PFSK-1 (cell line): ENCODE measurements around the gene ARHGAP44.

Source experiments
- FOXP2 ChIP-seq: optimal IDR thresholded peaks from 2 replicates; pipeline ENCODE3; 2011; ENCODE audit warnings: borderline replicate concordance, control low read depth, inconsistent platforms; ENCODE audit not compliant: insufficient read depth; ENCODE audit errors: extremely low read length, extremely low read depth
- POLR2AphosphoS5 ChIP-seq: IDR thresholded peaks from 2 replicates; pipeline ENCODE4 v1.6.1; 2012; ENCODE audit warnings: low read depth, mild to moderate bottlenecking, control low read depth, low read length, moderate library complexity
- SIN3A ChIP-seq: IDR thresholded peaks from 2 replicates; pipeline ENCODE4 v1.6.1; 2012; ENCODE audit warnings: mild to moderate bottlenecking, low read length, moderate library complexity, borderline replicate concordance; ENCODE audit not compliant: insufficient read depth
- TAF1 ChIP-seq: IDR thresholded peaks from 2 replicates; pipeline ENCODE4 v1.6.1; 2012; ENCODE audit warnings: low read length, control low read depth, borderline replicate concordance; ENCODE audit not compliant: insufficient read depth
- TF ChIP-seq, protein P1 (sequence below), 2 experiments: IDR thresholded peaks; 2 replicates each; pipeline versions ENCODE4 v1.6.1 to v1.8.0; 2011 to 2012; ENCODE audit warnings: low read depth in 2 of 2, low read length in 2 of 2, control low read depth in 1 of 2, inconsistent platforms in 1 of 2, mild to moderate bottlenecking in 1 of 2, moderate library complexity in 1 of 2; ENCODE audit not compliant: insufficient read depth in 1 of 2

Gene ARHGAP44

GRCh38 chr17:12745486-12745885, 43.8 kb upstream of the ARHGAP44 start:
- no peak for TF ChIP-seq SIN3A
- TF ChIP-seq TAF1: no peak
- TF ChIP-seq, protein P1, sequence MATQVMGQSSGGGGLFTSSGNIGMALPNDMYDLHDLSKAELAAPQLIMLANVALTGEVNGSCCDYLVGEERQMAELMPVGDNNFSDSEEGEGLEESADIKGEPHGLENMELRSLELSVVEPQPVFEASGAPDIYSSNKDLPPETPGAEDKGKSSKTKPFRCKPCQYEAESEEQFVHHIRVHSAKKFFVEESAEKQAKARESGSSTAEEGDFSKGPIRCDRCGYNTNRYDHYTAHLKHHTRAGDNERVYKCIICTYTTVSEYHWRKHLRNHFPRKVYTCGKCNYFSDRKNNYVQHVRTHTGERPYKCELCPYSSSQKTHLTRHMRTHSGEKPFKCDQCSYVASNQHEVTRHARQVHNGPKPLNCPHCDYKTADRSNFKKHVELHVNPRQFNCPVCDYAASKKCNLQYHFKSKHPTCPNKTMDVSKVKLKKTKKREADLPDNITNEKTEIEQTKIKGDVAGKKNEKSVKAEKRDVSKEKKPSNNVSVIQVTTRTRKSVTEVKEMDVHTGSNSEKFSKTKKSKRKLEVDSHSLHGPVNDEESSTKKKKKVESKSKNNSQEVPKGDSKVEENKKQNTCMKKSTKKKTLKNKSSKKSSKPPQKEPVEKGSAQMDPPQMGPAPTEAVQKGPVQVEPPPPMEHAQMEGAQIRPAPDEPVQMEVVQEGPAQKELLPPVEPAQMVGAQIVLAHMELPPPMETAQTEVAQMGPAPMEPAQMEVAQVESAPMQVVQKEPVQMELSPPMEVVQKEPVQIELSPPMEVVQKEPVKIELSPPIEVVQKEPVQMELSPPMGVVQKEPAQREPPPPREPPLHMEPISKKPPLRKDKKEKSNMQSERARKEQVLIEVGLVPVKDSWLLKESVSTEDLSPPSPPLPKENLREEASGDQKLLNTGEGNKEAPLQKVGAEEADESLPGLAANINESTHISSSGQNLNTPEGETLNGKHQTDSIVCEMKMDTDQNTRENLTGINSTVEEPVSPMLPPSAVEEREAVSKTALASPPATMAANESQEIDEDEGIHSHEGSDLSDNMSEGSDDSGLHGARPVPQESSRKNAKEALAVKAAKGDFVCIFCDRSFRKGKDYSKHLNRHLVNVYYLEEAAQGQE (IDR thresholded peaks at IDR 0.05; ENCODE audit: insufficient read depth in 1 of 2, low read depth in 2 of 2, low read length in 2 of 2): no peak
- TF ChIP-seq POLR2AphosphoS5: no peak
- TF ChIP-seq FOXP2: no peak

GRCh38 chr17:12756786-12757185, 32.5 kb upstream of the ARHGAP44 start:
- TF ChIP-seq POLR2AphosphoS5 (no peak), TAF1 (no peak)

DNA sequence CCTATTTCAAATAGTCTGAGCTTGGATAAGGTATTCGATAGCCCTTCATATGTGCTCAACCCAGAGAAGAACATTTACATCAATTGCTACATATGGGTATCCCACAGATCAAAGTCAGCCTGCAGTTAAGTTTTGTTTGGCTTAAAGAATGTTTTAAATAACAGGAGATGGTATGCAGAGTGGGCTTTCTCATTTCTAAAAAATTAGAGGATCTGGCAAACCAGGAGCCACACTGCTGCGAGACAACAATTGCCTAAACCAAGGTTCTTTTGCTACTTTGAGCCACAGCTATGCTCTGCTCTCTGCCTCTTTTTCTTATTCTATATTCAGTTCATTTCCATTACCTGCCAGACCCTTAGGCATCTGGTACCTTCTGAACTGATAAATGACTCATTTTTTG, 30.2 kb upstream of the ARHGAP44 start:
- TF ChIP-seq SIN3A (no peak), TAF1 (no peak), POLR2AphosphoS5 (no peak), FOXP2 (no peak)
- TF ChIP-seq, protein P1 (IDR thresholded peaks at IDR 0.05; ENCODE audit: insufficient read depth in 1 of 2, low read depth in 2 of 2, low read length in 2 of 2): no peak

GRCh38 chr17:12765548-12765947, 23.8 kb upstream of the ARHGAP44 start:
- TF ChIP-seq TAF1 (no peak), POLR2AphosphoS5 (no peak)
- TF ChIP-seq, protein P1 (IDR thresholded peaks at IDR 0.05; ENCODE audit: insufficient read depth in 1 of 2, low read depth in 2 of 2, low read length in 2 of 2): no peak

DNA sequence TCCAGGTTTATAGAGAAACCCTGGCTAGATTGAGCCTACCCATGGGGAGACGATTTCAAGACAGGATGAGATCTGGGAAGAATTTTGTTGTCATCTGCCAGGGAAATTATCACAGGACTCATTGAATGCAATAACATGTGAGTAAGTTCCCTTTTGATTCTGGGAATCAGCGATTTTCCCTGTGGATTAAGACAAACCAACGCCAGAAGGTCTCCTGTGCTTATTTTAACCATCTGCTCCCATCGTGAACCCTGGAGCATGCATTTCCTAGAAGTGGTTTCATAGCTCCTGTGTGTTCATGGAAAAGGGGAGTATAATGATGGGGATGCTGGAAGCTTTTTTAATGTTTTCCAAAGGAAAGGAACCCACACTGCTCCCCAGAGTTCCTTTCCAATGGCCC, 21.0 kb upstream of the ARHGAP44 start:
- TF ChIP-seq, protein P1 (IDR thresholded peaks at IDR 0.05; ENCODE audit: insufficient read depth in 1 of 2, low read depth in 2 of 2, low read length in 2 of 2): no peak
- TF ChIP-seq TAF1 (no peak), FOXP2 (no peak), POLR2AphosphoS5 (no peak), SIN3A (no peak)
